Vagina (tissue), 2 donors: ENCODE data around the gene PIGM.

ENCODE experiments used
- POLR2A ChIP-seq, 2 donors: fragments of 450-650 bp; IDR thresholded peaks; one replicate each; pipeline ENCODE4 v1.6.1; 2017; ENCODE audit warnings: antibody characterized with exemption in 2 of 2, mild to moderate bottlenecking in 2 of 2, moderate library complexity in 2 of 2
- TF ChIP-seq, protein P1 (sequence below), 3 experiments: fragments of 450-650 bp in 2 of 3; fragments of 200-600 bp in 1 of 3; sonication (generic) in 1 of 3; IDR thresholded peaks; one replicate each; pipeline ENCODE4 v1.5.1; 2017 to 2019; ENCODE audit warnings: antibody characterized with exemption in 3 of 3, mild to moderate bottlenecking in 2 of 3, moderate library complexity in 2 of 3

DNA sequence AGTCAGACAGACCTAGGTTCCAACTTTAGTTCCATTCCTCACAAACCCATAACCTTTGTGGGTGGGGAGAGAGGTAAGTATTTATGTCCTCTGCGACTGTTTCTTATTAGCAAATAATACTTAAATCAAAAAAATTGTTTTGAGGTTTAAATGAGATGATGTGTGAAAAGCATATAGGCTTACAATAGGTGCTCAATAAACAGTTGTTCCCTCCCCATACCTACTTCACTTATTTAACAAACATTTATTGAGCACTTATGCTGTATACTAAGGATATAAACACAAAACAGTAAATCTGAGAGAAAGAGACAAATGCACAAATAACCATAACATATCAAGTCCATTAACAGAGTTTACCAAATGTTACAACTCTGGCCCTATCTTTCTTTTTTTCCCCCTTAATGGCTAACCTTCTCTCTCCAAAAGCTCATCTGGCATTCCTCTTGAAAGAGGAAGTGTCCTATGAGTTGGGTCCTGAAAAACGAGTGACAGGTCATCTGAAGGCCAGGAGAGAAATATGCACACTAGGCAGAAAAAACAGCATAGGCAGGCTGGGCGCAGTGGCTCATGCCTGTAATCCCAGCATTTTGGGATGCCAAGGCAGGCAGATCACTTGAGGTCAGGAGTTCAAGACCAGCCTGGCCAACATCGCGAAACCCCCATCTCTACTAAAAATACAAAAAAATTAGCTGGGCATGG, 10.3 kb downstream of the PIGM start:
- no peak for TF ChIP-seq POLR2A (IDR thresholded peaks at IDR 0.05)
- TF ChIP-seq, protein P1, sequence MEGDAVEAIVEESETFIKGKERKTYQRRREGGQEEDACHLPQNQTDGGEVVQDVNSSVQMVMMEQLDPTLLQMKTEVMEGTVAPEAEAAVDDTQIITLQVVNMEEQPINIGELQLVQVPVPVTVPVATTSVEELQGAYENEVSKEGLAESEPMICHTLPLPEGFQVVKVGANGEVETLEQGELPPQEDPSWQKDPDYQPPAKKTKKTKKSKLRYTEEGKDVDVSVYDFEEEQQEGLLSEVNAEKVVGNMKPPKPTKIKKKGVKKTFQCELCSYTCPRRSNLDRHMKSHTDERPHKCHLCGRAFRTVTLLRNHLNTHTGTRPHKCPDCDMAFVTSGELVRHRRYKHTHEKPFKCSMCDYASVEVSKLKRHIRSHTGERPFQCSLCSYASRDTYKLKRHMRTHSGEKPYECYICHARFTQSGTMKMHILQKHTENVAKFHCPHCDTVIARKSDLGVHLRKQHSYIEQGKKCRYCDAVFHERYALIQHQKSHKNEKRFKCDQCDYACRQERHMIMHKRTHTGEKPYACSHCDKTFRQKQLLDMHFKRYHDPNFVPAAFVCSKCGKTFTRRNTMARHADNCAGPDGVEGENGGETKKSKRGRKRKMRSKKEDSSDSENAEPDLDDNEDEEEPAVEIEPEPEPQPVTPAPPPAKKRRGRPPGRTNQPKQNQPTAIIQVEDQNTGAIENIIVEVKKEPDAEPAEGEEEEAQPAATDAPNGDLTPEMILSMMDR (IDR thresholded peaks at IDR 0.05): no peak
